HFF-Myc (cell line): Measurements from ENCODE around the gene PRAMEF1.
"Not testable (repeated sequence)": the region's sequence is repeated elsewhere in the genome, so short reads cannot be mapped to it uniquely, and the experiment has no call there.

Experiments
- DNase-seq: peaks from one replicate; pipeline ENCODE4 v3.0.0-alpha.2; 2011; ENCODE audit warnings: low read depth; ENCODE audit errors: extremely low read depth
- H3K4me3 ChIP-seq: replicated peaks from 2 replicates; pipeline ENCODE4 v1.5.1; 2011; ENCODE audit warnings: low read depth, mild to moderate bottlenecking, control low read depth, low read length
- TF ChIP-seq, protein P1 (sequence below): IDR thresholded peaks from 2 replicates; pipeline ENCODE4 v1.5.1; 2012; ENCODE audit warnings: mild to moderate bottlenecking, low read depth, low read length, control low read depth; ENCODE audit errors: missing control alignments

PRAMEF1 gene

DNA sequence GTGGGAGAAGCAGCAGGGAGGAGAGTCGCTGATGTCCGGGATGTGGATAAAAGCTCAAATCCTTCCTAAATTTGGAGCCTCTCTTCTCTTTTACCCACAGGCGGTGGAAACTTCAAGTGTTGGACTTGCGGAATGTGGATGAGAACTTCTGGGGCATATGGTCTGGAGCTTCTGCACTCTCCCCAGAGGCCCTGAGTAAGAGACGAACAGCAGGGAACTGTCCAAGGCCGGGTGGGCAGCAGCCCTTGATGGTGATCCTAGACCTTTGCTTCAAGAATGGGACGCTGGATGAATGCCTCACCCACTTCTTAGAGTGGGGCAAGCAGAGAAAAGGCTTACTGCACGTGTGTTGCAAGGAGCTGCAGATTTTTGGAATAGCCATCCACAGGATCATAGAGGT, 15.8 kb upstream of the PRAMEF1 start:
- H3K4me3 ChIP-seq: no peak overlapping the region
- DNase-seq: no peak
- TF ChIP-seq, protein P1, sequence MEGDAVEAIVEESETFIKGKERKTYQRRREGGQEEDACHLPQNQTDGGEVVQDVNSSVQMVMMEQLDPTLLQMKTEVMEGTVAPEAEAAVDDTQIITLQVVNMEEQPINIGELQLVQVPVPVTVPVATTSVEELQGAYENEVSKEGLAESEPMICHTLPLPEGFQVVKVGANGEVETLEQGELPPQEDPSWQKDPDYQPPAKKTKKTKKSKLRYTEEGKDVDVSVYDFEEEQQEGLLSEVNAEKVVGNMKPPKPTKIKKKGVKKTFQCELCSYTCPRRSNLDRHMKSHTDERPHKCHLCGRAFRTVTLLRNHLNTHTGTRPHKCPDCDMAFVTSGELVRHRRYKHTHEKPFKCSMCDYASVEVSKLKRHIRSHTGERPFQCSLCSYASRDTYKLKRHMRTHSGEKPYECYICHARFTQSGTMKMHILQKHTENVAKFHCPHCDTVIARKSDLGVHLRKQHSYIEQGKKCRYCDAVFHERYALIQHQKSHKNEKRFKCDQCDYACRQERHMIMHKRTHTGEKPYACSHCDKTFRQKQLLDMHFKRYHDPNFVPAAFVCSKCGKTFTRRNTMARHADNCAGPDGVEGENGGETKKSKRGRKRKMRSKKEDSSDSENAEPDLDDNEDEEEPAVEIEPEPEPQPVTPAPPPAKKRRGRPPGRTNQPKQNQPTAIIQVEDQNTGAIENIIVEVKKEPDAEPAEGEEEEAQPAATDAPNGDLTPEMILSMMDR: no peak

DNA sequence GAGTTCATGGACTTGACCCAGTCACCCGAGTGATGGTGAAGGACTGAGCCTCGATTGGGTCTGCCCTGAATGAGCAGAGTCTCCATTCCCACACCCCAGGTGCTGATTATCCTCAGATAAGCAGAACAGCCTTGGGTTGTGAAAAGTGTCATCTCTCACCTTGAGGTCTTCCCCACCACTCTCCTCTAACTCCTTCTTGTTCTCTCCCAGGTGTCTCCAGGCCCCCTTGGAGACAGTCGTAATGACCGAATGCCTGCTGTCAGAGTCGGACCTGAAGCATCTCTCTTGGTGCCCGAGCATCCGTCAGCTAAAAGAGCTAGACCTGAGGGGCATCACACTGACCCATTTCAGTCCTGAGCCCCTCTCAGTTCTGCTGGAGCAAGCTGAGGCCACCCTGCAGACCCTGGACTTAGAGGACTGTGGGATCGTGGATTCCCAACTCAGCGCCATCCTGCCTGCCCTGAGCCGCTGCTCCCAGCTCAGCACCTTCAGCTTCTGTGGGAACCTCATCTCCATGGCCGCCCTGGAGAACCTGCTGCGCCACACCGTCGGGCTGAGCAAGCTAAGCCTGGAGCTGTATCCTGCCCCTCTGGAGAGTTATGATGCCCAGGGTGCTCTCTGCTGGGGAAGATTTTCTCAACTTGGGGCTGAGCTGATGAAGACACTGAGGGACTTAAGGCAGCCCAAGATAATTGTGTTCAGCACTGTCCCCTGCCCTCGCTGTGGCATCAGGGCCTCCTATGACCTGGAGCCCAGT, 14.2 kb upstream of the PRAMEF1 start:
- TF ChIP-seq, protein P1: no peak
- no peak for DNase-seq
- H3K4me3 ChIP-seq: no peak overlapping the region

DNA sequence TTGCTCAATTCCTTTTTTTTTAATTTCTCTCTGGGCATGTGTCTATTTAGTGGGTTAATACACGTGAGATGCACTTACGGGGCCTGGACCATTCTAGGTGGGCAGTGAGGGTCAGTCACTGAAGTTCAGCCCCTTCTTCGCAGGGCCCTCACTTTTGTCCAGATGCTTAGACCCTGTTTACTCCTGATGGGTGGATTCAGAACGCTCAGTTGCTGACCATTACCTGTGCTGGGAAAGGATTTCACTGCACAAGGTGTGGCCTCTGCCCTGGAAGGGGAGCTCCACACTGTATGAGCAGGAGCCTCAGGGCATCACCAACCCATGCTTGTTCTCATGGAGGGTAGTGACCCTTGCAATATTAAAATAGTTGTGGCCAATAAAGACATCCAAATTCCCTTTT, 13.1 kb upstream of the PRAMEF1 start:
- DNase-seq: no peak
- TF ChIP-seq, protein P1: no peak
- H3K4me3 ChIP-seq: no peak overlapping the region

DNA sequence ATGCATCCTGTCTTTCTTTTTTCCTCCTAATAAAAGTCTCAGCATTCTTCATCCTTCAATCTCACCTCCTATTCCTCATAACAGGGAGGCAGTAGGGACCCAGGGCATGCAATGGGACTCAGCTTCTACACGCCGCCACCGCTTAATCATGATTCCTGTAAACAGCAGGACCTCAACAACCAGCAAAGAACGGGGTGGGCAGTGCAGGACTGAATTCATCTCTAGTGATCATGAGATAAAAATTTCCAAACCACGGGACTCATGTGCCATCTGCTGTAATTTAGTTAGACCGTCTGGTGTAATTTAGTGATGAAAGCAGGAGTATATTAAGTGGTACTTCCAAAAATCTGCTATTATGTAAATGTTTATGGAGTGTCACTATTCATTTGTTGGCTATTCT, 12.3 kb upstream of the PRAMEF1 start:
- H3K4me3 ChIP-seq: no peak overlapping the region
- TF ChIP-seq, protein P1: no peak
- DNase-seq: no peak

DNA sequence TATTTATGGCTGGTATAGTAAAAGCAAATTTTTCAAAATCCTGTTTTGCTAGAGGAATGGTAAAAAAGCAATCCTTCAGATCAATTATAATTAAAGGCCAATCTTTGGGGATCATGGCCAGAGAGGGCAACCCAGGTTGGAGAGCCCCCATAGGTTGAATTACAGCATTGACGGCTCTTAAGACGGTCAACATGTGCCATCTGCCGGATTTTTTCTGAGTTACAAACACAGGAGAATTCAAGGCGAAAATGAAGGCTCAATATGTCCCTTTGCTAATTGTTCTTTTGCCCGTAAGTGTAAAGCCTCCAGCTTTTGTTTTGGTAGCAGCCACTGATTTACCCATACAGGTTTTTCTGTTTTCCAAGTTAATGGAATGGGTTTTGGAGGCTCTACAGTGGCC, 9.7 kb upstream of the PRAMEF1 start:
- DNase-seq, H3K4me3 ChIP-seq: not testable (repeated sequence)

DNA sequence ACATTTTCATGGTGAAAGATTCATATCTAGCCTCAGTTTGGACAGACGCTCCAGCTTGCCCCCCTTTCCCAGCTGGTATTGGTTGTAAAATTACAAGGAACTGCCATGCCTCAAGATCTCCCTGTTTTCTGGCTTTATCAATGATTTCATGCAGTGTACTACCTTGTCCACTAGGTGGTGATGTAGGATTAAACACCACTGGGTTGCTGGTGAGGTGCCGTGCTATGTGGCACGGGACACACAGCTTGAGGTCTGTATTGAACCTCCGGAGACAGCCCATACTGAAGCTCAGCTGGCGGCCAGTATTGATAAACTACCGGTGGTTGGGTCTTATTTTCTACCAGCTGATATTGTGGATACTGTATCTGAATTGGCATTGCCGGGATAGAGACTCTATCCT, 7.4 kb upstream of the PRAMEF1 start:
- H3K4me3 ChIP-seq, DNase-seq: not testable (repeated sequence)

DNA sequence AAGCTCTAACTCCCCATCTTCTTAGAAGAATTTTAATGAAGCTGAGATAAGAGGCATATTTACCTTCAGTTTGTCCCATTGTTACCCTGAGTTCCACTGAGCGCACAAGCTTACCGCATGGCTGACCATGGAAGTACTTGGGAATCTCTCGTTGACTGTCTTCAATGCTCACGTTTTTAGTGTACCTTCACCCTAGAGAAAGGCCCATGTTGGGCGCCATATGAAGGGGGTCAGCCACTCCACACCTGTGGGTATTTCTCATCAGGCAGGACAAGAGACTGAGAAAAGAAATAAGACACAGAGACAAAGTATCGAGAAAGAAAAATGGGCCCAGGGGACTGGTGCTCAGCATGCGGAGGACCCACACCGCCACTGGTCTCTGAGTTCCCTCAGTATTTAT, 6.5 kb upstream of the PRAMEF1 start:
- not testable (repeated sequence) for DNase-seq

DNA sequence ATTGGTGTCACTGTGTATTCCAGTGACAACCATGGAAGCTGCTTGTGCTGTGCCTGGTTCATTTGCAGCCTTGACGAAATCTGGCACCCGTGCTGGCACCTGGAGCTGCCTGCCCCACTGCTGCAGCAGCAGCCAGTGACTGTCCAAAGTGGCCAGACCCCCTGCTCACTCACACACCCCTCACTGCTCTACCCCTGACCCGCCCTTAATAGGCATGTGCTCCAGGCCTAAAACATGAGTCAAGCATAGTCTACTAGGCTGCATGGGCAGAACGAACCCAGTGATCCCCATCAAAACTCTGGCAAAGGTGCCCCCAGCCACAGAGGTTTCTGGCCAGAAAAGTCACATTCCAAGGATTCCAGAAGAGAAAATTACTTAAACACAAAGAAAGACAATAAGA, 7.7 kb downstream of the PRAMEF1 start:
- no peak overlapping the region for H3K4me3 ChIP-seq
- TF ChIP-seq, protein P1: no peak
- no peak for DNase-seq

More for the DNA sequence above, 6.5 kb upstream of the PRAMEF1 start:
- not testable (repeated sequence) for H3K4me3 ChIP-seq
